ENCODE data around the gene KSR1. TPM values are rescaled to one million over a fixed set of nuclear protein-coding genes. Genes with fewer than 3 reads are reported as not detected.

Gene KSR1
- total and polyA plus RNA-seq, 2 of the 4 experiments (the other 2 are of a cell fraction), result 12.5 to 21.9 TPM

DNA sequence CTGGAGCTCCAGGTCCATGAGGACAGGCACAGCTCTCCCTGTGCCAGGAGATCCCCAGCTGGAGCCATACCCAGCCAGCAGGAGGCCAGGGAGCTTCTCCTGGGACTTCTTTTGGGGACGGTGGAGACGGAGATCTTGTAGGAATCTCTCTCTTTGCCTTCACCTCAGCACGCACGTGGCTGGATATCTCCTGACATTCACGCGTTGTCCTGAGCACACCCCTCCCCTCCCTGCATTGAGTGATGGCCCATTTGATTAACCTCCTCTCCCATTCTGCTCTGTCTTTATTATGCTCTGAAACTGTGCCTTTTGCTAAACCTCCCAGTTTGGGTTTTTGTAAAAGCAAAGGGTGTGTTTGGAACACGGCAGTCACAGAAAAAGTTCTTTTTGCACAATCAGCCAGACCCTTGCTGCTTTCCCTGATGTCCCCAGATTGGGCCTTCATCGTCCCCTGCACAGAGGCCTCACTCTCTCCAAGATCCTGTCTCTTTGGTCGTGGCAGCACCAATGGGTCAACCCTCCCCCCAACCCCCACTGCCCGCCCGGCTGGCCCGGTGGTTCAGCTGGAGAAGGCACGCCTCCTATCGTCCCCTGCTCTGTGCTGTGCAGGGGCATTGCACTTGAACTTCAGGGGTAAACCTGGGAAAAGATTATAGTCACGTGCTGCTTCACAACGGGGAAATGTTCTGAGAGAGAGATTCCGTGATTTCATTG, 142.2 kb downstream of the KSR1 start:
- H2AK5ac ChIP-seq (ENCODE audit: low read depth, low read length), result peak overlapping the region; percentile 70
- DNase-seq (no peak), ATAC-seq (ENCODE audit: low read depth) (no peak)
- peaks cover 4% of the 10 kb centered on the region for H3K9me1 ChIP-seq (ENCODE audit: insufficient read depth, low read length)
- H3K23ac ChIP-seq (ENCODE audit: low read depth, low read length), result no peak overlapping the region
- no peak overlapping the region; the same call in 1 of the 2 replicates for H4K91ac ChIP-seq (ENCODE audit: insufficient read depth, low read depth, low read length)
- H4K8ac ChIP-seq (ENCODE audit: low read depth in 2 of 2, low read length in 2 of 2), result no peak overlapping the region
- no peak overlapping the region for H2BK20ac ChIP-seq (ENCODE audit: low read depth, low read length)
- no peak overlapping the region for H3K4me2 ChIP-seq (ENCODE audit: low read depth, low read length)
- H4K20me1 ChIP-seq (ENCODE audit: insufficient read depth, low read length), result no peaks in the 10 kb centered on the region; the same call in 1 of the 2 replicates
- peaks cover 72% of the 10 kb centered on the region for H3K36me3 ChIP-seq (ENCODE audit: control insufficient read depth, insufficient read depth, low read length)
- TF ChIP-seq, protein P1, sequence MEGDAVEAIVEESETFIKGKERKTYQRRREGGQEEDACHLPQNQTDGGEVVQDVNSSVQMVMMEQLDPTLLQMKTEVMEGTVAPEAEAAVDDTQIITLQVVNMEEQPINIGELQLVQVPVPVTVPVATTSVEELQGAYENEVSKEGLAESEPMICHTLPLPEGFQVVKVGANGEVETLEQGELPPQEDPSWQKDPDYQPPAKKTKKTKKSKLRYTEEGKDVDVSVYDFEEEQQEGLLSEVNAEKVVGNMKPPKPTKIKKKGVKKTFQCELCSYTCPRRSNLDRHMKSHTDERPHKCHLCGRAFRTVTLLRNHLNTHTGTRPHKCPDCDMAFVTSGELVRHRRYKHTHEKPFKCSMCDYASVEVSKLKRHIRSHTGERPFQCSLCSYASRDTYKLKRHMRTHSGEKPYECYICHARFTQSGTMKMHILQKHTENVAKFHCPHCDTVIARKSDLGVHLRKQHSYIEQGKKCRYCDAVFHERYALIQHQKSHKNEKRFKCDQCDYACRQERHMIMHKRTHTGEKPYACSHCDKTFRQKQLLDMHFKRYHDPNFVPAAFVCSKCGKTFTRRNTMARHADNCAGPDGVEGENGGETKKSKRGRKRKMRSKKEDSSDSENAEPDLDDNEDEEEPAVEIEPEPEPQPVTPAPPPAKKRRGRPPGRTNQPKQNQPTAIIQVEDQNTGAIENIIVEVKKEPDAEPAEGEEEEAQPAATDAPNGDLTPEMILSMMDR (conservative IDR thresholded peaks at IDR 0.05; ENCODE audit: low read depth, low read length), result no peak
- TF ChIP-seq RAD21 (IDR thresholded peaks at IDR 0.05; ENCODE audit: low read length) (no peak), MAFK (IDR thresholded peaks at IDR 0.05; ENCODE audit: low read depth, low read length) (no peak), CHD1 (IDR thresholded peaks at IDR 0.05; ENCODE audit: low read depth, low read length) (no peak), BHLHE40 (IDR thresholded peaks at IDR 0.05; ENCODE audit: low read depth, low read length) (no peak), RCOR1 (IDR thresholded peaks at IDR 0.05; ENCODE audit: insufficient replicate concordance, low read length) (no peak), MXI1 (IDR thresholded peaks at IDR 0.05; ENCODE audit: borderline replicate concordance, low read depth, low read length) (no peak), MAZ (IDR thresholded peaks at IDR 0.05; ENCODE audit: borderline replicate concordance, low read depth, low read length) (no peak)
- TF ChIP-seq, protein P2, sequence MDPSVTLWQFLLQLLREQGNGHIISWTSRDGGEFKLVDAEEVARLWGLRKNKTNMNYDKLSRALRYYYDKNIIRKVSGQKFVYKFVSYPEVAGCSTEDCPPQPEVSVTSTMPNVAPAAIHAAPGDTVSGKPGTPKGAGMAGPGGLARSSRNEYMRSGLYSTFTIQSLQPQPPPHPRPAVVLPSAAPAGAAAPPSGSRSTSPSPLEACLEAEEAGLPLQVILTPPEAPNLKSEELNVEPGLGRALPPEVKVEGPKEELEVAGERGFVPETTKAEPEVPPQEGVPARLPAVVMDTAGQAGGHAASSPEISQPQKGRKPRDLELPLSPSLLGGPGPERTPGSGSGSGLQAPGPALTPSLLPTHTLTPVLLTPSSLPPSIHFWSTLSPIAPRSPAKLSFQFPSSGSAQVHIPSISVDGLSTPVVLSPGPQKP (IDR thresholded peaks at IDR 0.05; ENCODE audit: borderline replicate concordance, low read depth, low read length), result no peak
- TF ChIP-seq, protein P3, sequence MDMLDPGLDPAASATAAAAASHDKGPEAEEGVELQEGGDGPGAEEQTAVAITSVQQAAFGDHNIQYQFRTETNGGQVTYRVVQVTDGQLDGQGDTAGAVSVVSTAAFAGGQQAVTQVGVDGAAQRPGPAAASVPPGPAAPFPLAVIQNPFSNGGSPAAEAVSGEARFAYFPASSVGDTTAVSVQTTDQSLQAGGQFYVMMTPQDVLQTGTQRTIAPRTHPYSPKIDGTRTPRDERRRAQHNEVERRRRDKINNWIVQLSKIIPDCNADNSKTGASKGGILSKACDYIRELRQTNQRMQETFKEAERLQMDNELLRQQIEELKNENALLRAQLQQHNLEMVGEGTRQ (IDR thresholded peaks at IDR 0.05; ENCODE audit: low read depth, low read length), result no peak
- H2BK120ac ChIP-seq (ENCODE audit: low read depth, low read length), result no peak overlapping the region
- no peaks in the 10 kb centered on the region for H3K27me3 ChIP-seq (ENCODE audit: control insufficient read depth, insufficient read depth, low read length)
- no peak overlapping the region; the same call in none of the 2 replicates for H4K5ac ChIP-seq (ENCODE audit: low read depth, low read length)
- WGBS, 2 experiments (ENCODE audit: extremely low coverage in 2 of 2, insufficient read length in 1 of 2), result 80% methylated on average over 9 of the region's 17 CpGs; no CpG with 5 or more reads in 1 of the 2 experiments
- in situ Hi-C loops (cut with MboI; ENCODE audit: low sequenced_read_pairs) (loop anchor here (5.0 to 10.0 kb wide), 2 partner anchors 246 to 354 kb away; no protein-coding TSS in a partner anchor), intact Hi-C loops (cut with micrococcal nuclease) (no loop called here), dilution Hi-C loops (cut with HindIII; ENCODE audit: low sequenced_read_pairs, unreplicated experiment) (no loop called here)
- no peaks in the 10 kb centered on the region for H3K9me3 ChIP-seq (ENCODE audit: control insufficient read depth, insufficient read depth, low read length)
- H3K9ac ChIP-seq (ENCODE audit: low read depth, low read length), result no peak overlapping the region
- no peak overlapping the region for H3K4me3 ChIP-seq (ENCODE audit: insufficient read depth, low read depth, low read length)
- no peak overlapping the region for H3K18ac ChIP-seq (ENCODE audit: low read depth, low read length)
- no peak overlapping the region for H2AFZ ChIP-seq (replicated peaks; ENCODE audit: low read length, poor library complexity)
- 0 out of 2 replicates have a peak overlapping the region, but pooled peaks have one; percentile 9 for H3K27ac ChIP-seq (ENCODE audit: insufficient read depth, low read length)
- peak overlapping the region; percentile 2; the same call in 1 of the 2 replicates for H3K4ac ChIP-seq (ENCODE audit: low read depth, low read length)
- no TSS peak for BruUV-seq (replicated peaks)
- ChIA-PET CTCF (interaction anchor here (1.4 to 1.8 kb wide), 2 partner anchors 20 to 66 kb away, joined by 3 to 10 read pairs; no protein-coding TSS in a partner anchor), POLR2A (ENCODE audit: unreplicated experiment) (no interaction called here)
- H3K79me1 ChIP-seq (ENCODE audit: low read depth in 1 of 2, low read length in 2 of 2), result peaks cover 3 to 9% of the 10 kb centered on the region in 2 experiments; a peak in 2 of 4 replicates
- no peak overlapping the region for H2BK15ac ChIP-seq (ENCODE audit: low read depth, low read length)
- H3K4me1 ChIP-seq (ENCODE audit: control insufficient read depth, insufficient read depth, low read length), result peaks cover 2% of the 10 kb centered on the region; the same call in 1 of the 2 replicates
- H2AK9ac ChIP-seq (replicated peaks; ENCODE audit: low read depth, low read length, poor library complexity), result no peak overlapping the region
- no peak overlapping the region for H3K56ac ChIP-seq (ENCODE audit: extremely low read depth, insufficient read depth, low read length)
- peak overlapping the region; percentile 32 for H2BK5ac ChIP-seq (ENCODE audit: low read depth, low read length, poor library complexity, severe bottlenecking)
- no peak overlapping the region for H3K14ac ChIP-seq (replicated peaks; ENCODE audit: low read depth, low read length)
